Measurements from ENCODE around the gene SPATA9.
A peak's percentile ranks its signal among the peaks of the same experiment; 100 is the strongest.
"Not testable (repeated sequence)": the region's sequence is repeated elsewhere in the genome, so short reads cannot be mapped to it uniquely, and the experiment has no call there.

SPATA9 gene

DNA sequence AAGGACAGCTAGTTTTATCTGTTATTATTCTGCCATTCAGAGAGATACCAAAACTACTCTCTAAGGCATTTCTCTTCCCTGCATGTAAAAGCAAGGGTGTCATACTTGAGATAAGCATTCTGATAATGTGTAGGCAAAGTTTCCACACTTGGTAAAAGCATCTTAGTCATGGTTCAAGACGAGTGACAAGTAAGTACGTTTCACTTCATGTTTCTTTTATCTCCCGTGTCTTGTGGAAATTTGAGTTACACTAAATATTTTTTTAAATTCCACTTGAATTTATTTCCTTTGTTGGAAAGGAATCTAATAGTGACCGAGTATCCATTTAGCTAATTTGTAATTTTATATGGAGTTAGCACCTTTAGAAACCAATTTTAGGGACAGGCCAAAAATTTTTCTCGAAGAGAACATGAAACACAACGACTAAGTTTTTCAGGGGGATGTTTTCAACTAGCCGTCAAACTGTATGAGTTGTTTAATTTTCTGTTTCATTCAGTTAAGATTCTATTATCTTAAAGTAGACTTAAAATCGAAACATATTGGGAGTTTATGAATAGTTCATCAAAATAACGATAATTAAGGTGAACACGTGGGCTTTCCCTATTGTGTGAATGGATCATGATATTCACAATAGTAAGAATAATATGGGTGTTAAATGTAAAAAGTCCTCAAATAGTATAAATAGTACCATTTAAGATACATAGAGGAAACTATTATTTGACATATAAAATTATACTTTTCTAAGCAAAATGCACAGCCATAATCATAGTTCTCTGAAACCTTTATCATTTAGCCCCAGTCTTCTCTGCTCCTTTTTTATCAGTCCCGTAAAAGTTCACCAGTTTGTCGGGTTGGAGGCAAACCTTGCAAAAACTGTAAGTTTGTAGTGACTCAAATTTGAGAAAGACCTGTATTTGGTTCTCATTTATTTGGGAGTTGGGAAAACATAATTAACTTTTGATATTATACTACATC is 34.6 kb downstream of the SPATA9 start:
- FAIRE-seq (no peak), DNase-seq (ENCODE audit: insufficient read length, low spot score) (no peak)

DNA sequence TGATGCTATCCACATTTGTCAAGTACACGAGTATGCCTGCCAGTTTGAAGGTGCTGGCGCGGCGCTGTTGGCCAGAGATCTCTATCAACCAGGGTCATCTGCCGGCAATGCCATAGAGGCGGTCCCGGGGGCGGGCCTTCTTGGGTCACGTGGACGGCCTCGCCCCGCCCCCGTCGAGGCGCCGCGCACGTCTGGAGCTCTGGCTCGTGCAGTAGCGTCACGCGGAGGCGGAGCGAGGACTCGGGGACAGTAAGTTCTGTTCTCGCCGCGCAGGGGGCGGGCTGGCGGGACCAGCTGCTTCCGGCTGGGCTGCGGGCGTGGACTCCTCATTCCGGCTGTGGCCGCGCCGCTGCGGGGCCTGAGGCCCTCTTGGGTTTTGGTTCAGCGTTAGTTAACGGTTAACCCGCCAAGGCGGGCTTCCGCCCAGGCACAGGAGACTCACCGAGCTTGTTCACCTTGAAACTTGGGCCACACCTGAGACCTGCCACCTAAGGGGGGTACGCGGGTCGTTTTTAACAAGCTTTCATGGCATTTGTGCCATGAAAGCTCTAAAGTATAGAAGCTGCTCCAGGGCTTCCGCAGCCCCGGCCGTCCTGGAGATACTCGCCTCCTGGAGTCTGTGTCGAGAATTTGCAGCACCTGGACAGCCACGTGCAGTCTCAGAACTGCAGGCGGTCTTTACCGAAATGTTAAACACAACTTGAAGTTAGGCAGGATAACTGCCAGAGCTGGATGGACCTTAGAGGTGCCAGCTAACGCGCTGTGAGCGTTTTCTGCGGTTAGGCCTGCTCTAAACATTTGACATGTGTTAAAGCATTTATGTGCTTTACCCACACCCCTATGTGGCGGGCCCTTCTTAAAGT is 36.0 kb downstream of the SPATA9 start, which contains the start of gene RFESD:
RFESD (plus strand) TSS at position 209 of the 863 bp plus-strand sequence. CDS start 5,495 bp downstream, outside the sequence.
- FAIRE-seq: peak; percentile 97
- DNase-seq (ENCODE audit: insufficient read length, low spot score): peak; percentile 92

DNA sequence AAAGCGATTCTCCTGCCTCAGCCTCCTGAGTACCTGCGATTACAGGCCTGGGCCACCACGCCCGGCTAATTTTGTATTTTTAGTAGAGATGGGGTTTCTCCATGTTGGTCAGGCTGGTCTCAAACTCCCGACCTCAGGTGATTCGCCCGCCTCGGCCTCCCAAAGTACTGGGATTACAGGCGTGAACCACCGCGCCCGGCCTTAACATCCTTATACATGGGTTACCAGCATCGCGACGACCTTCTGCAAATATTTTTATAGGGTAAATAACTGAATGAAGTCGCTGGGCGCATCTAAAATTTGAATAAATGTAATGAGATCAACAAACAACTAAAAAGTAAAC is 36.6 kb downstream of the SPATA9 start:
- FAIRE-seq; DNase-seq (ENCODE audit: insufficient read length, low spot score): not testable (repeated sequence)

DNA sequence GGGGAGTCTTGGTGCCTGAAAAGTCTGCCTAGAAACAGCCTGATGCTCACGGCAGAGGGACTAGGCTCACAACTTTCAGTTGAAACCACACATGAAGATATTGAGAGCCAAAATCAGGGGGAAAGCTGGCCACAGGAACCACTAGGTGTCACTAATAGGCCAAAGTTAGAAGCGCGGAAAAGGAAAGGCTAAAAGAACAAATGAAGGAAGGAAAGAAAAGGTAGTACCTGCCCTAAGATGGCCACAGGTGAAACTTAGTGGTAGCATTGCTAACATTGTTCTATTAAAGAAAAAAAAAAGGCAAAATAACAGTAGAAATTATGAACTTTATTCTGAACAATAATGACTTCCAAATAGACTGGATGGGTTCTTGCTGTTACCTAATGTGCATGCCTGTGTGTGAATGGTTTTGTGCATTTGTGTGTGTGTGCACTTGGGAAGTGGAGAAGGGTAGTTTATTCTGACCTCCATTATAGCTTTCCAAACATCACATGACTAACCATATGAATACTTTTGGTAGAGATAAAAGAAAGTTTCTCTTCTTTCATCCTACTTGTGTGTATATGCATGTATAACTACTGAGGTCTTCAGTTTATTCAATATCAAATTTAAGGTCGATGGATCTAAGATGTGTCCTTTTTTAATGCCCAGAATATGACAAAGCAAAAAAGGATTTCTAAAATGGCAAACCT is 38.3 kb downstream of the SPATA9 start:
- DNase-seq (ENCODE audit: insufficient read length, low spot score) (peak; percentile 35), FAIRE-seq (no peak)

DNA sequence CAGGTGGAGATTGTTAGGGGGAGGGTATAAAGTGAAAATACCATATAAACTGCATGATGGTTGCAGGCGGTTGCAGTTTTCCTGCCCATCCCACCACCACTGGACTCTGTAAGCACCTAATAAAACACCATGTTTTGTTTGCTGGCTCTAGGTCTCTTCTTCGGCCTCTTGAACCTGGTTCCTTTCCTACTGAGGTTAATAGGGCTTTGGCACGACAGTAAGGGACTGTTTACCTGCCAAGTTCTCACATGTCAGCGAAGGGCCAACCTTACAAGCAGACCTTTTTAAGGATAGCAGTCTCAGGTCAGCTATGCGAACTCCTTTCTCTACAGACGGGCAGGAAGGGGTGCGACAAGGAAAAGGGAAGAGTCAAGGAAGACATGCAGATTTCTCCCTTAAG is 39.6 kb downstream of the SPATA9 start:
- DNase-seq (ENCODE audit: insufficient read length, low spot score): no peak
- FAIRE-seq: no peak

DNA sequence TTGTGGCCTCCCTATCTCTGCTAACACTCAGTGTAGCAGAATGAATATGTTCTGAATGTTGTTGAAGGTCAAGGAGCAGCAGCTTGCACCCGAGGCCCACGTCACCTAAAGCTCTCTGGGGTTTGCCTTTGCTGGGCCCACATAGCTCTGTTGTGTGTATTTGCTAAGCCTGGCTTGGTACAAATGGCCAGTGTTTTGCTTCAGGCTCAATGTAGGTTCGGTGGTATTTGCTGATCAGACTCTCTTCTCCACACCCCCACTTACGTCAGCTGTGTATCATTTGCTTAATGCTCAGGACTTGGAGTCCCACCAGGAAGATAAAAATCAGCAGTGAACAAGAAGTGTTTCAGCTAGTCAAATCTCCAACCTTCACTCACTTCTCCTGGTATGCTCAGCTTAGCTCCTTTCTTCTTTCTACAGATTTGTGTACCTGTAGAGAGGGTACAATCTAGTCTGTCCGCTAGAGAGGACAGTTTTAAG is 41.0 kb downstream of the SPATA9 start:
- no peak for FAIRE-seq

DNA sequence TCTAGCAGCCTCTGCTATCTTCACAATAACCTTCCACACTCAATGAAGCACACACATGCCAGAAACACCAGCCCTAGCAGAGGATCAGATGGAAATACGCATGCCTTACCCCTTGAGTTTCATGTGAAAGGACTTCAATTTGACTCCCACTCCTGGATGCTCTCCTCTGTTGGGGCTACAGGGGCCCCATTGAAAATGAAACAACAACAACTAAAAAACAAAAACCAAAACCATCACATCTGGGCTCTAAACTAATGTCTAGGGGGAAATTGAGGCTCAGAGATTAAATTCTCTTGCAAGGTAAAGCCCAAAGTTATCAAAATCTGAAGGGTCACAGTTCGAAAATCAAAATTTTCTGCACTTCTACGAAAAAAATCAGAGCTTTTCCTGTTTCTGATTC is 44.2 kb downstream of the SPATA9 start:
- no peak for FAIRE-seq
- no peak for DNase-seq (ENCODE audit: insufficient read length, low spot score)

More for the DNA sequence above, 41.0 kb downstream of the SPATA9 start:
- DNase-seq (ENCODE audit: insufficient read length, low spot score): no peak

DNA sequence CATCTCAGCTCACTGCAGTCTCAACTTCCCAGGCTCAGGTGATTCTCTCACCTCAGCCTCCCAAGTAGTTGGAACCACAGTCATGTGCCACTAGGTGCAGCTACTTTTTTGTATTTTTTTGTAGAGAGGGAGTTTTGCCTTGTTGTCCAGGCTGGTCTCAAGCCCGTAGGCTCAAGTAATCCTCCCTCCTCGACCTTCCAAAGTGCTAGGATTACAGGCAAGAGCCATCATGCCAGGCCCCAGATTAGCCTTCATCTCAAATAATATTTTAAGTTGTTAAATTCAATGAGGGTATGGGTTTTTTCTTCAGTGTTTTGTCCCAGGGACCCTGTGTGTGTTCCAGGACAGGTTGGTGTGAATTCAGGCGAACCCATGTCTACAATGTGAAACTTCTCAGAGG is 48.7 kb downstream of the SPATA9 start:
- FAIRE-seq (no peak), DNase-seq (ENCODE audit: insufficient read length, low spot score) (no peak)

DNA sequence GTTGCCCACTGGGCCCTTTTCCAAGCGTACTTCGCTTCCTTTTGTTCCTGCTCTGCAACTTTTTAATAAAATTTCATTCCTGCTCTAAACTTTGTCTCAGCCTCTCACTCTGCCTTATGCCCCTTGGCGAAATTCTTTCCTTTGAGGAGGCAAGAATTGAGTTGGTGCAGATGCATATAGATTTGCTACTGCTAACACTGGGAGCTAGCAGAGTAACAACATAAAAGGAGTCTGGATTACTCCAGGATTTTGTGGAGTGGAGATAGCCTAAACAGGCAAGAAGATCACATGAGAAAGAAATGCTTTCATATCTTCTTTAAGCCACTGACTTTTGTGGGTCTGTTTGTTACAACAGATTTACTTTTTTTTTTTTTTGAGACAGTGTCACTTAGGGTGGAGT is 49.1 kb downstream of the SPATA9 start:
- no peak for DNase-seq (ENCODE audit: insufficient read length, low spot score)
- no peak for FAIRE-seq

DNA sequence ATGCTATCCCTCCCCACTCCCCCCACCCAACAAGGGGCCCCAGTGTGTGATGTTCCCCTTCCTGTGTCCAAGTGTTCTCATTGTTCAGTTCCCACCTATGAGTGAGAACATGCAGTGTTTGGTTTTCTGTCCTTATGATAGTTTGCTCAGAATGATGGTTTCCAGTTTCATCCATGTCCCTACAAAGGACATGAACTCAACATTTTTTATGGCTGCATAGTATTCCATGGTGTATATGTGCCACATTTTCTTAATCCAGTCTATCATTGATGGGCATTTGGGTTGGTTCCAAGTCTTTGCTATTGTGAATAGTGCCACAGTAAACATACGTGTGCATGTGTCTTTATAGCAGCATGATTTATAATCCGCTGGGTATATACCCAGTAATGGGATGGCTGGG is 49.8 kb downstream of the SPATA9 start:
- not testable (repeated sequence) for DNase-seq (ENCODE audit: insufficient read length, low spot score); FAIRE-seq

DNA sequence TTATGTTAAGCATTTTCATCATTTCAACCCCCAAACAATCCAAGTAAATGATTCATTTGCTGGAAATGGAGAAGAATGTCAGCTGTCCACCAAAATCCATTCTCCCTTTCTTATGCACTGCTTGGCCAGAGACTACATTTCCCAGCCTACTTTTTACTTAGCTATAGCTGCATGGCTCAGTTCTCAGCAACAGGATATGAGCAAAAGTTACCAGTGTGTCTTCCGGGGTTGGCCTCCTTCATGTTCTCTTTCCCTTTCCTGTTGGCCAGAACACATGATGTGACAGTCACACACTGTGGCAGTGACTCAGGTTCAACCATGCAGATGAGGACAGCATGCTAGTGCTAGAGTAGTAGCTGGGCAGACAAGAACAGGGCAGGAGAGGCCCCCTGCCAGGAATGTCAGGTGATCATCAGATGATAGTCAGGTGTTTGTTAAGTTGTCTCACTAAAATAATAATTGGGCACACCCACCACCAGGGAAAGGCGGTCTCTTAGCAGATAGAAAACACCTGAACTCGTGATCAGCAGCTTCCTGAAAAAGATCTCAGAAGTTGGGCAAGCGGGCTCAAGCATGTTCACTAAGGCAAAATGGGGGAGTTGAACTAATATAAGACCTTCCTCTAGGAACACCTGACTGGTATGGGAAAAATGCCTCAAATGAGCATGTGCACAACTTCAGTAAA is 50.7 kb downstream of the SPATA9 start:
- DNase-seq (ENCODE audit: insufficient read length, low spot score) (no peak), FAIRE-seq (peak; percentile 33)

DNA sequence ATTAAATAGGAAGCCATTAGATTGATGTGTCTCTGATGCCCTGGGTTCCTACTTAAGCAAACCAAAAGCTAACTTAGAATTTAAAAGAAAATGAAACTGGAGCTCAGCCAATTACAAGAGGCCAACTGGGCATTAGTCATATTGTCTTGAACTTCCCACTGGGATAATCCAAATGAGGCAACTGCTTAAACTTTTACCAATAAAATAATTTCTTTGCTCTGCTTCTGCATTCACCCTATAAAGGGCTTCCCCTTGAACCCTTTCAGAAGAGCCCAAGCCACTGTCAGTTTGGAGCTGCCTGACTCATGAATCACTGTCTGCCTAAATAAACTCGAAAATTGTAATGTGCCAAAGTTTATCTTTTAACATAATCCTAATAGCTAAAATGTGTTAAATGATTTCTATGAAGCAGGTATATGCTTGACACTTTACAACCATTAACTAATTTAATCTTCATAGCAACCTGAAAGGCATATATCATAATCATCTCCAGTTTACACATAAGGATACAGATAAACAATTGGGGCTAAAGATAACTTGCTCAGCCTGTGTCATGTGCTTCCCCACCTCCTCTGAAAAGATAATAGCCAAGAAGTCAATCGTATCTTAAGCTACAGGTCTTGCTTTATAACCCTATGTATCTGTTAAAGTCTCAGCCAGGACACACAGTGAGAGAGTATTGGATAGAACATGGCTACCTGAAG is 51.4 kb downstream of the SPATA9 start:
- DNase-seq (ENCODE audit: insufficient read length, low spot score) (peak; percentile 18), FAIRE-seq (no peak)

DNA sequence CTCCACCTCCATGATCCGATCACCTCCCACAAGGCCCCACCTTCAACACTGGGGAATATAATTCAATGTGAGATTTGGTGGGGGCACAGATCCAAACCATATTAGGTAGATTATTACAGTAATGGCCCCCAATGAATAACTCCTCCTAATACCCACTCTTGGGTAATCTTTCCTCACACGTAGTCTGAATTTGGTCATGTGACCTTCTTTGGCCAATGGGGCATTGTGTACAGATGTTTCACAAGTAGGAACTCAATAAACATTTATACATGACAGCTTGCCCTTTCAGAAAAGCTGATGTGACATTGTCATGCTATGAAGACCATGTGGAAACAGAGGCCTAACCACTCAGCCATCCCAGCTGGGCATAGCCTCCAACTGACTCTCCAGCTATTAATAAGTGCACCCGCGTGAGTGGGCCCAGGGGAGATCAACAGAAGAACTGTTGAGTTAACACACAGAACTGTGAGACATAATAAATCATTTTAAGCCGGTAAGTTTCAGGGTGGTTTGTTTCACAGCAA is 52.3 kb downstream of the SPATA9 start:
- FAIRE-seq (no peak), DNase-seq (ENCODE audit: insufficient read length, low spot score) (no peak)

DNA sequence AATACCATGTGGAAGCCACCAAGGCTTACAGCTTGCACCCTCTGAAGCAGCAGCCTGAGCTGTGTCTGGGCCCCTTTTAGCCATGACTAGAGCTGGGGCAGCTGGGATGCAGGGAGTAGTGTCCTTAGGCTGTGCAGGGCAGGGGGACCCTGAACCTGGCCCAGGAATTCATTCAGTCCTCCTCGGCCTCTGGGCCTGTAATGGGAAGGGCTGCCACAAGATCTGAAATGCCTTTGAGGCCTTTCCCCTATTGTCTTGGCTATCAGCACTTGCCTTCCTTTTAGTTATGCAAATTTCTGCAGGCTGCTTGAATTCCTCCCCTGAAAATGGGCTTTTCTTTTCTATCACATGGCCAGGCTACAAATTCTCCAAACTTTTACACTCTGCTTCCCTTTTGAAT is 53.9 kb downstream of the SPATA9 start:
- DNase-seq (ENCODE audit: insufficient read length, low spot score) (no peak), FAIRE-seq (no peak)

DNA sequence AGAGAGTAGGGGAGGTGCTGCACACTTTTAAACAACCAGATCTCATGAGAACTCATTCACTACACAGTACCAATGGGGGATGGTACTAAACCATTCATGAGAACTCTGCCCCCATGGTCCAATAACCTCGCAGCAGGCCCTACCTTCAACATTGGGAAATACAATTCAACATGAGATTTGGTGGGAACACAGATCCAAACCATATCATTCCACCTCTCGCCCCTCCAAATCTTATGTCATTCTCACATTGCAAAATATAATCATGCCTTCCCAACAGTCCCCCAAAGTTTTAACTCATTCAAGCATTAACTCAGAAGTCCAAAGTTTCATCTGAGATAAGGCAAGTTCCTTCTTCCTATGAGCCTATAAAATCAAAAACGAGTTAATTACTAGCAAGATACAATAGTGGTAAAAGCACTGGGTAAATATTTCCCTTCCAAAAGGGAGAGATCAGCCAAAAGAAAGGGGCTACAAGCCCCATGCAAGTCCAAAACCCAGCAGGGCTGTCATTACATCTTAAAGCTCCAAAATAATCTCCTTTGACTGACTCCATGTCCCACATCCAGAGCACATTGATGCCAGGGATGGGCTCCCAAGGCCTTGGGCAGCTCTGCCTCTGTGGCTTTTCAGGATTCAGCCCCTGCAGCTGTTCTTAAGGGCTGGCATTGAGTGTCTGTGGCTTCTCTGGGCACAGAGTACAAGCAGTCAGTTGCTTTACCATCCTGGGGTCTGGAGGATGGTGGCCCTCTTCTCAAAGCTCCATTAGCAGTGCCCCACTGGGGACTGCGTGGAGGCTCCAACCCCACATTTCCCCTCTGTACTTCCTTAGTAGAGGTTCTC is 54.6 kb downstream of the SPATA9 start:
- no peak for FAIRE-seq
- no peak for DNase-seq (ENCODE audit: insufficient read length, low spot score)

DNA sequence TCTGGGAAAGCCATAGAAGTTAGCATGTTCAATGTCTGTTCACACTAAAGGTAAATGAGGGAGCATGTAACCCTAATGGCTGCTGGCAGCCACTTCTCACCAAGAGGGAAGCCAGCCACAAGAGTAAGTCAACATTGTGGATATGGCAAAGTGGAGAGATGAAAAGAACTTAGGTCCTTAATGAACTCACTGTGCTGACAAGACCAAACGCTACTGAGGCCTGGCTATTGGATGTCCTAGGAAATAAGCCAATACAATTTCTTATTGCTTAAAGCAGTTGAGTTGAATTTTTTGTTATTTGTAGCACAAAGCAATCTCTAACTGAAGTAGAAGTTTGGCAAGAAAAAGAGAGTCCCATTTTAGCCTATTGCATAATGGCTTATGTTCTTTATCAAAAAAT is 56.1 kb downstream of the SPATA9 start:
- DNase-seq (ENCODE audit: insufficient read length, low spot score) (no peak), FAIRE-seq (no peak)

DNA sequence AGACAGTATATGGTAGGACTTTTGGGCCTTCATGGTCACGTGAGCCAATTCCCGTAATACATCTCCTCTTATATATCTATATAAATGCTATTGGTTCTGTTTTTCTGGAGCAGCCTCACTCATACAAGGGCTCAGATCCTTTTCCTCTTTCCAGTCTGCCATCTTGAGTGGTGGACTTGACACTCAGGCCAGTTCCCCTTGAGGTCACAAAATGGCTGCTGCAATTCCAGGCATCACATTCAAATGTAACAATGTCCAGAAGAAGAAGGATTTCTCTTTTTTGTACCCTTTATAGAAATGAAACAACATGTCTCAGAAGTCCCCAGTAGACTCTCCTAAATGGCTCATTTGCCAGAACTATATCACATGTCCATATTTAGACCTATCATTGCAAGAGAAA is 58.4 kb downstream of the SPATA9 start:
- no peak for FAIRE-seq
- DNase-seq (ENCODE audit: insufficient read length, low spot score): no peak

DNA sequence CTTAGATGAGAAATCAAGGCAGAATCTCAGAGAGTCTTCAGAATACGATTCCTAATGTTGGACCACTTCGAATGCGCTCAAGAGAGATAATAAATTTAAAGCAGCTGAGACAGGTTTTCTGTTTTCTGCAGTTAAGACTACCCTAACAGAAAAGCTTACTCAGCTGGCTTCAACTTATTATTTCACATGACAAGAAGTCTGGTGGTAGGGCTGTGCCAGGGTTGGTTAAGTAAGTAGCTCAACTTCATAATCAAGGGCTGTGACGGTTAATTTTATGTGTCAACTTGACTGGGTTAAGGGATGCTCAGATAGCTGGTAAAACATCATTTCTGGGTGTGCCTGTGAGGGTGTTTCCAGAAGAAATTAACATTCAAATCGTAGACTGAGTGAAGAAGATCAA is 59.1 kb downstream of the SPATA9 start:
- DNase-seq (ENCODE audit: insufficient read length, low spot score) (no peak), FAIRE-seq (no peak)
